GM12872 (cell line): ENCODE results near the gene KAT7.

Experiments
- CTCF ChIP-seq: IDR thresholded peaks from 3 replicates; pipeline ENCODE4 v1.5.1; 2011; ENCODE audit warnings: low read depth, mild to moderate bottlenecking, low read length, moderate library complexity; ENCODE audit not compliant: insufficient read depth

Gene KAT7

GRCh38 chr17:49817993-49818392 lies 29.5 kb downstream of the KAT7 start:
- no peak for TF ChIP-seq CTCF

- TF ChIP-seq CTCF: no peak
These were observed 30.7 kb downstream of the KAT7 start for GRCh38 chr17:49819138-49819537.

DNA sequence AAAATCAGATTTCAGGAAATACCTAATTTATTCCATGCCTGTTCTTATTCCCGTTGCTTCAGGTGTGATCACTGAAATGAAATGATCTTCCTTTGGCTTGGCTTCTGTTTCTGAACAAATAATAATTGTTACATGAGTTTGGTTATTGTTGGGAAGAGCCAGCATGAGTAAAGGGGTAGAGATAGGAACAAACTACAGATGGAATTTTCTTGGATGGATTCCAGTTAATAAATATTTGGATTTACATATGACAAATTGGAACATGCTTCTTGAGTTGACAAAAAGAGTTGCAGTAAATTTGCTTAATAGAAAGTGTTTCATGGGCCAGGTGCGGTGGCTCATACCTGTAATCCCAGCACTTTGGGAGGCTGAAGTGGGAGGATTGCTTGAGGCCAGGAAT lies 31.2 kb downstream of the KAT7 start:
- TF ChIP-seq CTCF: no peak

DNA sequence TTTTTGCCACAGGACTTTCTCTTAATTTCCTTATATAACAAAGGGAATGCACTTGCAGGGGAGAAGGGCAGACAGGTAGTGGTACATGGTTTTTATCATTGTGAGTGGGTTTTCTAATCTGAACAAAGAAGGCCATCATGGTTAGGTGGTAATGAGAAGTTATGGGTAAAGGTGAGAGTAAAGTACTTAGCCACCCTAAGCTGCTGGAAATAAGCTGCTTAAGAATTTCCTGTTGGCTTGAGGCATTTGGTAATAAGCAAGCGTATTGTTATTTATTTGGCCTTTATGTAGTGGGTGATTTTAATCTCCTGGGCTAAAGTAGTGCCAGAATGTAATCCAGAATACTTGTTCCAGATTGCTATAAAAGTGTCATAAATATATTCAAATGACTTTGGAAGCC lies 32.3 kb downstream of the KAT7 start:
- TF ChIP-seq CTCF: no peak

DNA sequence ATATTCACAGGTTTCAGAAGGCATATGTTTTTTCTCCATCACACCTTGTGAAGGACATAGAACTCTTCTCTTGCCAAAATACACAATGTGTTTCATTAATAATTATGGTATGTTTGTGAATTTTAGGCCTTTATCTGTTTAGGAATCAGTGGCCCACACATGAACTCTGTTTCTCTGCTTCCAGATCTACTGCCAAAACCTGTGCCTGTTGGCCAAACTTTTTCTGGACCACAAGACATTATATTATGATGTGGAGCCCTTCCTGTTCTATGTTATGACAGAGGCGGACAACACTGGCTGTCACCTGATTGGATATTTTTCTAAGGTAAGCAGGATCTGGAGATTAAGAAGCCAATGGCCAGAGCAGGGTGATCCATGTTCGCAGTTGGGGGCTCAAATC lies 33.0 kb downstream of the KAT7 start:
- TF ChIP-seq CTCF: no peak

GRCh38 chr17:49821916-49822315 lies 33.4 kb downstream of the KAT7 start:
- TF ChIP-seq CTCF: no peak

- TF ChIP-seq CTCF: no peak
These were observed 34.3 kb downstream of the KAT7 start for GRCh38 chr17:49822829-49823228.

- no peak for TF ChIP-seq CTCF
These were observed 35.1 kb downstream of the KAT7 start for GRCh38 chr17:49823614-49824013.
